NCI-H2171 (cell line): ENCODE measurements around the gene DDR2.
"Not testable (repeated sequence)": the region's sequence is repeated elsewhere in the genome, so short reads cannot be mapped to it uniquely, and the experiment has no call there.

ENCODE experiments used
- DNase-seq: peaks from one replicate; lab custom pipeline; 2025; lab: John Stamatoyannopoulos, UW

Gene DDR2

DNA sequence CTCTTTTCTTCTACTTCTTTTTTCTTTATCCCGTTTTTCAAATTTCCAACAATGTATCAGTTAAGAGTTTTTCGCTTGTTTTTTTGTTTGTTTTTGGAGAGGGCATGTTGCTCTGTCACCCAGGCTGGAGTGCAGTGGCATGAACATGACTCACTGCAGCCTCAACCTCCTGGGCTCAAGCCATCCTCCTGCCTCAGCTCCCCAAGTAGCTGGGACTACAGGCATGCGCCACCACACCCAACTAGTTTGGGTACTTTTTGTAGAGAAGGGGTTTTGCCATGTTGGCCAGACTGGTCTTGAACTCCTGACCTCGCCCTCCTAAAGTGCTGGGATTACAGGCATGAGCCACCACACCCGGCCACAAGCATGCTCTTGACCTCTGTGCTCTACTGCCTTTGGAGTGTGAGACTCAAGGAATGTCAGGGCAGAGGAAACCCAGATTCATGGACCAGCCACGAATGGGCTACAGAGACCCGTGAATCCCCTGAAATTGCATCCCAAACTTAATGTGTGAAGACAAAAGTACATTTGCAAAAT is 93.1 kb downstream of the DDR2 start:
- DNase-seq = no peak

- DNase-seq = no peak
Measured at GRCh38 chr1:162726555-162726954, 94.3 kb downstream of the DDR2 start.

GRCh38 chr1:162727493-162727892 is 95.2 kb downstream of the DDR2 start:
- DNase-seq = not testable (repeated sequence)

DNA sequence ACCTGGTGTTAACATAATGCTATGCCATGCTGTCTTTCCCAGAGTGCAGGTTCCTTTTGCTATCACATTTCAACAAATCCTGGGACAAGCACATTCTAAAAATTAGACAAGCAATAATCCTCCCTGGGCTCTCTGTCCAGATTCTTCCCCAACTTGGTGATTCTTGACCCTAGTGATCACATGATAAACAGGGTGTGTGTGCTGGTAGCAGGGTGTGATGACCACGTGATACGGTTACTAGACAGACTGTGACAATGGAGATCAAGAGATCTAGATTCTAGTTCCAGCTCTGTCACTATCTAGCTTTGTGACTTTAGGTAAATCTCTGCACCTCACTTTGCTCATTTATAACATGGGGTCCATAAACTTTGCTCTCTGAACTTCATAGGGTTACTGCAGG is 96.3 kb downstream of the DDR2 start:
- DNase-seq = no peak

- DNase-seq = not testable (repeated sequence)
Measured at GRCh38 chr1:162729195-162729774, 97.0 kb downstream of the DDR2 start.

GRCh38 chr1:162732094-162732493 is 99.8 kb downstream of the DDR2 start:
- no peak for DNase-seq

GRCh38 chr1:162732566-162733335 is 100.5 kb downstream of the DDR2 start:
- DNase-seq = no peak

DNA sequence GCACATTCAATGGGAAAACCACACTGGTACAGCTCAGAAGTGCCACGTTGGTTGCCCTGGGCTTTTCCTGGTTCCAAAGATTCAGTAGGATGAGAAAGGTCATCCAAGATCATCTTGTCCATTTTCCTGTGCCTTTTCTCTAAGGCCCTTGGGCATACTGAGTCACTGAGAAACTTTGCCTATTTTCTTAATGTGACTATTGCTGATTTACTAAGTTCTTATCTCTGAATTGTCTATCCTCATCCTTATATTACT is 101.0 kb downstream of the DDR2 start:
- DNase-seq = no peak

DNA sequence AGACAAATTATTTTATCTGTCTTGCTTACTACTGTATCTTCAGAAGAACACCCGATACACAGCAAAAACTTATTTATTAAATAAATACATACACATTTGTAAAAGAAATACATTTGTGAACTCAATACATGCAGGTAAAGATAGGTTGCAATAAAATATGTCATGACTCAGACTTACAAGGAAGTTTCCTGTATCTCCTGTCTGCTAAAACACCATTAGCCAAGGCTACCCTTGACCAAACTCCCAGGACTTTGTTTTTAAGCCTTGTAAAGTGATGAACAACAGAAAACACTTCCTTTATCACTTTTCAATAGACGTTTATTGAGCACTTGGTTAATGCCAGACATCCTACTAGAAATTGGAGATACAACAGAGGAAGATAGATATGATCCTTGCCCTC is 101.8 kb downstream of the DDR2 start:
- DNase-seq = no peak

- no peak for DNase-seq
Measured at GRCh38 chr1:162736184-162736583, 103.9 kb downstream of the DDR2 start.

- DNase-seq = no peak
Measured at GRCh38 chr1:162736633-162737067, 104.4 kb downstream of the DDR2 start.

DNA sequence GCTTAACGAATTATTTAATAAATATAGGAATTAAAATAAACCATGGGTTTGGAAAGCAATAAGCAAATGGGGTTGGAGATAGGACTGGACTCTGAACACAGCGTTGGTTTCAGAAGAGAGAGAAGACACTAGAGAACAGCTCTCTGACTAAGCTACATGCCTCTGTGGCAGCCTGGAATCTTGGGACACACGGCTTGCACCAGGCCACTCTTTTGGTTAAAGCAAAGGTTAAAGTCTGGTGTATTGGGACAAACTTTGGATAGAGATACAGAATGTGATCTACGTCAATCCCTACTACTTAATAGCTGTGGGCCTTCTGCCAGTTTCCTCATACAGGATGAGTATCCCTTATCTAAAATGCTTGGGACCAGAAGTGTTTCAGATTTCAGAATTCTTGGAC is 108.5 kb downstream of the DDR2 start:
- DNase-seq = no peak

DNA sequence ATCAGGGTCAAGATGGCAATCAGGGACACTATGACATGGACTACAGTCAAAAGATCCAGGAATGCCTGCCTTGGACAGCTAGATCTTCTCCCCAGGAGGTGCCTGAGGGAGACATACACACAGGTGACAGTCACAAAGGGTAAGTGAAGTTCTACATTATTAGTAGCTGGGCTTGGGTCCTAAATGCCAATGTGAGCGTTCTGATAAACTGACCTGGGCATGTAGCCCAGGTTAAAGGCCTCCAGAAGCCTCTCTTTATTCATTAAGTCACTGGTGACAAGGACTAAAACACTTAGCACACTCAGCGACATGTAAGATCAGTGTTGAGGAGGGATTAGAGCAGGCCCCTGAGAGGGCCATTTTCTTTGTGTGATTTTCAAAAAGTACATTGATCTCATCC is 109.3 kb downstream of the DDR2 start:
- DNase-seq = no peak

DNA sequence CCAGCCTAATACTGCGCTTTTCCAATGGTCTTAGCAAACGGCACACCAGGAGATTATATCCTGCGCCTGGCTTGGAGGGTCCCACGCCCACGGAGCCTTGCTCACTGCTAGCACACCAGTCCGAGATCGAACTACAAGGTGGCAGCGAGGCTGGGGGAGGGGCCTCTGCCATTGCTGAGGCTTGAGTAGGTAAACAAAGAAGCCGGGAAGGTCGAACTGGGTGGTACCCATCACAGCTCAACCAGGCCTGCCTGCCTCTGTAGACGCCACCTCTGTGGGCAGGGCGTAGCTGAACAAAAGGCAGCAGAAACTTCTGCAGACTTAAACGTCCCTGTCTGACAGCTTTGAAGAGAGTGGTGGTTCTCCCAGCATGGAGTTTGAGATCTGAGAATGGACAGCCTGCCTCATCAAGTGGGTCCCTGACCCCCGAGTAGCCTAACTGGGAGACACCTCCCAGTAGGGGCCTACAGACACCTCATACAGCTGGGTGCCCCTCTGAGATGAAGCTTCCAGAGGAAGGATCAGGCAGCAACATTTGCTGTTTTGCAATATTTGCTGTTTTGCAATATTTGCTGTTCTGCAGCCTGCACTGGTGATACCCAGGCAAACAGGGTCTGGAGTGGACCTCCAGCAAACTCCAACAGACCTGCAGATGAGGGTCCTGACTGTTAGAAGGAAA is 114.1 kb downstream of the DDR2 start:
- DNase-seq = not testable (repeated sequence)

- no peak for DNase-seq
Measured at GRCh38 chr1:162753001-162753658, 120.9 kb downstream of the DDR2 start.

DNA sequence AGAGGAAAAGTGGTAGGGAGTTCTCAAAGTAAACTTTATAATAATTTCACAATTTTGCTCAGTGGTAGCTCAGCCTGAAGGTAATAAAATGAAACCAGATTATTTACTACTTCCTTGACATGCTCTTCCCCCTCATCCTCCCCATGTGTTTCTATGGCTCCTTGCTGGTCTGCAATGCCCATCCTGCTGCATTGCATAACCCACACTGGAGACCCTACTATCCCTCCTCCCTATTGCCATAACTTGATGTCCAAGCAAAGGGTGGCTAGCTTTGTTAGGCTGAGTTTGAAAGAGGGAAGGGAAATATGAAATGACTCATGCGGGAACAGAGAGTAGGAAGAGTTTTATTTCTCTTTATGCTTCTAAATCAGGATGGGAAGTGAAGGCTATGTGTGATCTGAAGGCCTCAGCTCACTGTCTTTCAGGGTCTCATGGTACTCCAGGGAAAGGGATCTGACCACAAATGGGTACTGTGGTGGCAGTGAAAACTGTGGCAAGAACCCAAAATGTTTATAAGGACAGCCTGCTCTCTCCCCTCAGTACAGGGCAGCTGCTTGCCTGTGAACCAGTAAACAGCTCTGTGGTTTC is 121.8 kb downstream of the DDR2 start:
- no peak for DNase-seq

- no peak for DNase-seq
Measured at GRCh38 chr1:162755306-162755705, 123.0 kb downstream of the DDR2 start.

GRCh38 chr1:162756523-162756922 is 124.3 kb downstream of the DDR2 start:
- no peak for DNase-seq

DNA sequence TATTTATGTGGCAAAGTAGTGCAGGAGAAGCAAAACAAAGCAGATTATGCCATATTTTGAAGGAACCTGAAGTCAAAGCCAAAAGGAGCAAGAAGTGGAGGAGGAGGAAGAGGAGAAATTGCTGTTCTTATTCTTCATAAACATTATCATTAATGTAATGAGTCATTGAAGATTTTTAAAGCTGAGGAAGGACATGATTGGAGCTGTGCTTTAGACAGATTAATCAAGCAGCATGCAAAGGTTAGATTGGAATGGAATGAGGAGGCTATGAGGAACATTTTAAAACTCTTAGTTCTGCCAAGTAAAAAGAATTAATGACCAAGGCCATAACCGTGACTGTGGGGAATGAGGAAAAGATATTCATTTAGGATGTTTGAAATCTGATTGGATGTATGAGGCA is 125.2 kb downstream of the DDR2 start:
- no peak for DNase-seq

GRCh38 chr1:162765788-162766187 is 133.5 kb downstream of the DDR2 start:
- no peak for DNase-seq

GRCh38 chr1:162772571-162773154 is 140.4 kb downstream of the DDR2 start:
- DNase-seq = no peak

DNA sequence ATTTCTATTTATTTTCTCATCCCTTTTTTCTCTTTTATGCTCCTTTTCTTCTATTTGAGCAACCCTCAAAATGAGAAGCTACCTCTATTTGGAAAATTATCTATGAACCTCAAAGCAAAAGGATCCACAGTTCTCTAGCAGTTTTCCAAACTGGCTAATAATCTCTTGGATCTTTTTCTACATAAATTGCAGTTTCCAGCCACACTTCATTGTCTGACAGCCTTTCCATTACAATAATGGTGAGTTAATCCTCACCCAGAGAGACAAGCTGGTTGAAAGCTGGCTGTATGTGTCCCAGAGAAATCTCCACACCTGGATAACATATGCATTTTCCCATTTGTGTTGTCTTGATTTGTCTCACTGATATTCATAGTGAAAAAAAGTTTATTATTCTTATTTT is 141.7 kb downstream of the DDR2 start:
- DNase-seq = no peak
